H9 (cell line): ENCODE measurements around the gene RND1. TPM values are rescaled to one million over a fixed set of nuclear protein-coding genes. Genes with fewer than 3 reads are reported as not detected.
A peak's percentile ranks its signal among the peaks of the same experiment; 100 is the strongest.

Experiments used
- DNase-seq: peaks from one replicate; pipeline ENCODE4 v3.0.0-alpha.2; 2017
- H2AFZ ChIP-seq: one replicate; pipeline ENCODE4 v1.6.1; 2013; ENCODE audit warnings: mild to moderate bottlenecking, low read length, control low read depth, moderate library complexity
- H2AK5ac ChIP-seq: 2 replicates; pipeline ENCODE4 v1.6.1; 2013; ENCODE audit warnings: low read length, control low read depth, mixed read lengths; ENCODE audit not compliant: insufficient read length
- H2BK120ac ChIP-seq: one replicate; pipeline ENCODE4 v1.6.1; 2013; ENCODE audit warnings: low read depth, mild to moderate bottlenecking, low read length, control low read depth, inconsistent platforms; ENCODE audit not compliant: poor library complexity, severe bottlenecking
- H2BK12ac ChIP-seq: 2 replicates; pipeline ENCODE4 v1.6.1; 2013; ENCODE audit warnings: low read length, control low read depth, mixed read lengths, low read depth; ENCODE audit not compliant: insufficient read length
- H2BK15ac ChIP-seq: 2 replicates; pipeline ENCODE4 v1.6.1; 2013; ENCODE audit warnings: low read depth, low read length, control low read depth
- H2BK20ac ChIP-seq: one replicate; pipeline ENCODE4 v1.6.1; 2013; ENCODE audit warnings: low read depth, mild to moderate bottlenecking, low read length, control low read depth, inconsistent platforms; ENCODE audit not compliant: poor library complexity, severe bottlenecking
- H2BK5ac ChIP-seq: 2 replicates; pipeline ENCODE4 v1.6.1; 2013; ENCODE audit warnings: low read length, control low read depth, mixed read lengths; ENCODE audit not compliant: insufficient read length
- H3K14ac ChIP-seq: 2 replicates; pipeline ENCODE4 v1.6.1; 2013; ENCODE audit warnings: low read length, control low read depth; ENCODE audit not compliant: insufficient read depth
- H3K18ac ChIP-seq: 2 replicates; pipeline ENCODE4 v1.6.1; 2013; ENCODE audit warnings: low read depth, mild to moderate bottlenecking, mixed read lengths, low read length, control low read depth; ENCODE audit not compliant: insufficient read length
- H3K23ac ChIP-seq: 2 replicates; pipeline ENCODE4 v1.6.1; 2013; ENCODE audit warnings: low read length, control low read depth, mixed read lengths, low read depth; ENCODE audit not compliant: insufficient read length
- H3K23me2 ChIP-seq: 2 replicates; pipeline ENCODE4 v1.6.1; 2013; ENCODE audit warnings: low read depth, mild to moderate bottlenecking, mixed read lengths, low read length, control low read depth; ENCODE audit not compliant: insufficient read length, poor library complexity, severe bottlenecking
- H3K27ac ChIP-seq: 2 replicates; pipeline ENCODE4 v1.5.1; 2013; ENCODE audit warnings: low read length, control low read depth, mixed read lengths, low read depth; ENCODE audit not compliant: insufficient read length
- H3K27me3 ChIP-seq: 2 replicates; pipeline ENCODE4 v1.6.1; 2013; ENCODE audit warnings: low read length, control low read depth, inconsistent platforms; ENCODE audit not compliant: insufficient read depth
- H3K4ac ChIP-seq: 2 replicates; pipeline ENCODE4 v1.6.1; 2013; ENCODE audit warnings: low read depth, mild to moderate bottlenecking, control low read depth, inconsistent platforms, low read length, moderate library complexity
- H3K4me1 ChIP-seq: 2 replicates; pipeline ENCODE4 v1.6.1; 2013; ENCODE audit warnings: low read length, control low read depth, inconsistent platforms; ENCODE audit not compliant: insufficient read depth
- H3K4me2 ChIP-seq: 2 replicates; pipeline ENCODE4 v1.6.1; 2013; ENCODE audit warnings: low read length, control low read depth, mixed read lengths; ENCODE audit not compliant: insufficient read length, insufficient read depth
- H3K56ac ChIP-seq: 2 replicates; pipeline ENCODE4 v1.6.1; 2013; ENCODE audit warnings: low read depth, mild to moderate bottlenecking, mixed read lengths, low read length, control low read depth; ENCODE audit not compliant: insufficient read length
- H3K79me1 ChIP-seq: 2 replicates; pipeline ENCODE4 v1.6.1; 2013; ENCODE audit warnings: low read depth, mild to moderate bottlenecking, moderate library complexity, low read length, control low read depth, inconsistent platforms; ENCODE audit not compliant: insufficient read depth, poor library complexity, severe bottlenecking
- H3K79me2 ChIP-seq: 2 replicates; pipeline ENCODE4 v1.6.1; 2013; ENCODE audit warnings: low read length, control low read depth, inconsistent platforms; ENCODE audit not compliant: insufficient read depth
- H3K9ac ChIP-seq: 2 replicates; pipeline ENCODE4 v1.6.1; 2013; ENCODE audit warnings: low read length, control low read depth, mixed read lengths; ENCODE audit not compliant: insufficient read length; ENCODE audit errors: extremely low read depth
- H3K9me3 ChIP-seq: one replicate; pipeline ENCODE4 v1.6.1; 2013; ENCODE audit warnings: low read depth, low read length, inconsistent platforms; ENCODE audit not compliant: control insufficient read depth
- H3T11ph ChIP-seq: one replicate; pipeline ENCODE4 v1.6.1; 2013; ENCODE audit warnings: mild to moderate bottlenecking, low read length, control low read depth, inconsistent platforms
- H4K20me1 ChIP-seq: one replicate; pipeline ENCODE4 v1.6.1; 2013; ENCODE audit not compliant: control insufficient read depth, insufficient read length, insufficient read depth
- H4K5ac ChIP-seq: 2 replicates; pipeline ENCODE4 v1.6.1; 2013; ENCODE audit warnings: low read depth, mild to moderate bottlenecking, mixed read lengths, low read length, control low read depth; ENCODE audit not compliant: insufficient read length
- H4K8ac ChIP-seq: replicated peaks from 2 replicates; pipeline ENCODE4 v1.6.1; 2013; ENCODE audit warnings: low read length, control low read depth, mixed read lengths, low read depth; ENCODE audit not compliant: insufficient read length
- H4K91ac ChIP-seq: 2 replicates; pipeline ENCODE4 v1.6.1; 2013; ENCODE audit warnings: low read depth, mild to moderate bottlenecking, moderate library complexity, mixed read lengths, low read length, control low read depth; ENCODE audit not compliant: insufficient read length
- H3K27ac Mint-ChIP-seq, 3 experiments: 2 replicates in 2 of 3; 3 replicates in 1 of 3; pipeline ENCODE4 v1.8.0; 2020 to 2021; ENCODE audit warnings: mixed read lengths in 3 of 3, mild to moderate bottlenecking in 1 of 3, moderate library complexity in 1 of 3
- H3K27me3 Mint-ChIP-seq: 2 replicates; pipeline ENCODE4 v1.8.0; 2021; ENCODE audit warnings: low read depth, mild to moderate bottlenecking, moderate library complexity, mixed read lengths
- H3K36me3 Mint-ChIP-seq, 3 experiments: 2 replicates in 2 of 3; 3 replicates in 1 of 3; pipeline ENCODE4 v1.8.0; 2020 to 2021; ENCODE audit warnings: low read depth in 3 of 3, mixed read lengths in 3 of 3; ENCODE audit not compliant: insufficient read depth in 1 of 3
- H3K4me1 Mint-ChIP-seq, 2 experiments: 2 replicates each; pipeline ENCODE4 v1.8.0; 2020; ENCODE audit warnings: mixed read lengths in 2 of 2
- H3K4me3 Mint-ChIP-seq, 2 experiments: 2 replicates in 1 of 2; 3 replicates in 1 of 2; pipeline ENCODE4 v1.8.0; 2020 to 2021; ENCODE audit warnings: mild to moderate bottlenecking in 2 of 2, mixed read lengths in 2 of 2, moderate library complexity in 1 of 2
- H3K9me3 Mint-ChIP-seq, 2 experiments: 2 replicates in 1 of 2; 3 replicates in 1 of 2; pipeline ENCODE4 v1.8.0; 2020; ENCODE audit warnings: mild to moderate bottlenecking in 2 of 2, mixed read lengths in 2 of 2, moderate library complexity in 1 of 2
- whole genome bisulfite sequencing: extraction: QIAGEN DNeasy Blood & Tissue Kit; methylation state at CpG from one replicate; pipeline ENCODE4 v1.1.7; 2013; ENCODE audit warnings: missing lambda C conversion rate, low lambda C conversion rate, mixed read lengths; ENCODE audit not compliant: insufficient read length; ENCODE audit errors: extremely low coverage; 5-methylcytosine and 5-hydroxymethylcytosine counted together
- total RNA-seq: library from RNA; stranded (reverse); gene quantifications from 2 replicates; pipeline ENCODE4 v1.2.1, GENCODE V29; 2021
- TF ChIP-seq, protein P1 (sequence below): fragments of 200-600 bp; sonication (generic); conservative IDR thresholded peaks from 3 replicates; pipeline ENCODE4 v1.8.0; 2021; ENCODE audit warnings: antibody characterized with exemption, mild to moderate bottlenecking

Gene RND1
- total RNA-seq, 1 experiment from 2014 or later, result 9.7 TPM

DNA sequence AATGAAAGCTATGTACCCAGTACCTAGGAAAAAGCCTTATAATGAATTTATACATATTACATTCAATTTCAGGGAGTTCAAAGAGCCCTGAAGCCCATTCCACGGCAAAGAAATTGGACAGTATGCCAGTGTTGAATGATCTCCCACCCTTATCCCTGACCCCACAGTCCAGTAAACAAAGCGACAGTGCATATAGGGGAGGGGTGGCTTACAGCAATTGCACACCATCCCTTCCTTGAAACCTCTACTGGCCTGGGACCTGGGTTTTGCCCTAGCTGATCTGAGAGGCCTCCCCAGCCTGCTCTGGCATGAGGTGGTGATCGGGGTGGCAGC, 17.3 kb upstream of the RND1 start:
- WGBS, result no CpG with 5 or more reads among the region's 3 CpGs
- Histone ChIP-seq H4K91ac (no peak overlapping the region), H3K18ac (peak overlapping the region; percentile 24), H4K8ac (no peak overlapping the region), H2BK5ac (no peak overlapping the region), H2BK120ac (no peak overlapping the region), H2BK15ac (no peak overlapping the region), H2BK20ac (no peak overlapping the region), H3T11ph (no peak overlapping the region), H4K5ac (no peak overlapping the region), H3K79me1 (no peaks in the 10 kb centered on the region), H3K9me3 (no peaks in the 10 kb centered on the region), H3K27me3 (no peaks in the 10 kb centered on the region), H4K20me1 (no peaks in the 10 kb centered on the region), H3K27ac (no peak overlapping the region), H3K4me2 (no peak overlapping the region), H3K4ac (no peak overlapping the region), H3K14ac (no peak overlapping the region), H2AK5ac (no peak overlapping the region), H2AFZ (no peak overlapping the region), H3K9ac (no peak overlapping the region), H3K23me2 (no peaks in the 10 kb centered on the region), H3K23ac (no peak overlapping the region), H3K4me1 (peaks cover 4% of the 10 kb centered on the region; the same call in 1 of the 2 replicates), H2BK12ac (no peak overlapping the region), H3K79me2 (no peaks in the 10 kb centered on the region), H3K56ac (no peak overlapping the region)
- peak overlapping the region in 1 of 2 experiments; percentile 38; a peak in 1 of 5 replicates for H3K4me3 Mint-ChIP-seq
- H3K36me3 Mint-ChIP-seq, result no peaks in the 10 kb centered on the region
- peak overlapping the region; percentile 14 to 97 (median 58); a peak in 3 of 7 replicates for H3K27ac Mint-ChIP-seq
- TF ChIP-seq, protein P1, sequence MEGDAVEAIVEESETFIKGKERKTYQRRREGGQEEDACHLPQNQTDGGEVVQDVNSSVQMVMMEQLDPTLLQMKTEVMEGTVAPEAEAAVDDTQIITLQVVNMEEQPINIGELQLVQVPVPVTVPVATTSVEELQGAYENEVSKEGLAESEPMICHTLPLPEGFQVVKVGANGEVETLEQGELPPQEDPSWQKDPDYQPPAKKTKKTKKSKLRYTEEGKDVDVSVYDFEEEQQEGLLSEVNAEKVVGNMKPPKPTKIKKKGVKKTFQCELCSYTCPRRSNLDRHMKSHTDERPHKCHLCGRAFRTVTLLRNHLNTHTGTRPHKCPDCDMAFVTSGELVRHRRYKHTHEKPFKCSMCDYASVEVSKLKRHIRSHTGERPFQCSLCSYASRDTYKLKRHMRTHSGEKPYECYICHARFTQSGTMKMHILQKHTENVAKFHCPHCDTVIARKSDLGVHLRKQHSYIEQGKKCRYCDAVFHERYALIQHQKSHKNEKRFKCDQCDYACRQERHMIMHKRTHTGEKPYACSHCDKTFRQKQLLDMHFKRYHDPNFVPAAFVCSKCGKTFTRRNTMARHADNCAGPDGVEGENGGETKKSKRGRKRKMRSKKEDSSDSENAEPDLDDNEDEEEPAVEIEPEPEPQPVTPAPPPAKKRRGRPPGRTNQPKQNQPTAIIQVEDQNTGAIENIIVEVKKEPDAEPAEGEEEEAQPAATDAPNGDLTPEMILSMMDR, result no peak
- peaks cover 28 to 50% of the 10 kb centered on the region in 2 experiments for H3K4me1 Mint-ChIP-seq
- DNase-seq, result no peak
- peaks cover 17% of the 10 kb centered on the region for H3K27me3 Mint-ChIP-seq
- no peaks in the 10 kb centered on the region for H3K9me3 Mint-ChIP-seq
